GM18858 (cell line): Measurements from ENCODE around the gene LTBP4.
"Not testable (repeated sequence)": the region's sequence is repeated elsewhere in the genome, so short reads cannot be mapped to it uniquely, and the experiment has no call there.

ENCODE experiments used
- ATAC-seq: cut with Tn5 transposase; IDR thresholded peaks from one replicate; pipeline ENCODE4 v1.9.1; 2021; ENCODE audit not compliant: unreplicated experiment

Gene LTBP4

GRCh38 chr19:40576585-40577451 lies 24.4 kb upstream of the LTBP4 start, which contains the start of gene SHKBP1:
SHKBP1 (plus strand) TSS chr19:40576873; CDS start chr19:40576900, 27 bp downstream.
- peak; percentile 89 for ATAC-seq

- ATAC-seq = no peak
Observed at GRCh38 chr19:40578442-40578908, 22.7 kb upstream of the LTBP4 start.

GRCh38 chr19:40580619-40581018 lies 20.6 kb upstream of the LTBP4 start:
- ATAC-seq = no peak

GRCh38 chr19:40581531-40581930 lies 19.6 kb upstream of the LTBP4 start:
- ATAC-seq = no peak

- ATAC-seq = no peak
Observed at GRCh38 chr19:40582467-40582866, 18.7 kb upstream of the LTBP4 start.

- ATAC-seq = no peak
Observed at GRCh38 chr19:40583283-40583682, 17.9 kb upstream of the LTBP4 start.

- ATAC-seq = no peak
Observed at GRCh38 chr19:40584007-40584406, 17.2 kb upstream of the LTBP4 start.

- no peak for ATAC-seq
Observed at GRCh38 chr19:40585241-40585981, 15.8 kb upstream of the LTBP4 start.

GRCh38 chr19:40585982-40586422 lies 15.2 kb upstream of the LTBP4 start:
- ATAC-seq = no peak

GRCh38 chr19:40586611-40587010 lies 14.6 kb upstream of the LTBP4 start:
- ATAC-seq = no peak

GRCh38 chr19:40588110-40588854 lies 12.9 kb upstream of the LTBP4 start:
- no peak for ATAC-seq

GRCh38 chr19:40588926-40589569 lies 12.1 kb upstream of the LTBP4 start:
- ATAC-seq = no peak

- no peak for ATAC-seq
Observed at GRCh38 chr19:40589591-40590429, 11.4 kb upstream of the LTBP4 start.

- no peak for ATAC-seq
Observed at GRCh38 chr19:40590464-40591265, 10.5 kb upstream of the LTBP4 start.

GRCh38 chr19:40591724-40592123 lies 9.4 kb upstream of the LTBP4 start:
- ATAC-seq = not testable (repeated sequence)

- ATAC-seq = no peak
Observed at GRCh38 chr19:40592170-40592569, 9.0 kb upstream of the LTBP4 start.

GRCh38 chr19:40594255-40594654 lies 6.9 kb upstream of the LTBP4 start:
- no peak for ATAC-seq

GRCh38 chr19:40594657-40595091 lies 6.5 kb upstream of the LTBP4 start:
- no peak for ATAC-seq
